SK-N-SH treated with all-trans-retinoic acid at 6 μM for 48 hours (cell line): ENCODE data around the gene CHRM2.

Source experiments
- BACH2 ChIP-seq: fragments of 250-450 bp; sonication (Bioruptor Pico); IDR thresholded peaks from 2 replicates; pipeline ENCODE4 v1.9.0; 2021; ENCODE audit warnings: mild to moderate bottlenecking, borderline replicate concordance
- CSRNP3 ChIP-seq: fragments of 250-450 bp; sonication (Bioruptor Pico); IDR thresholded peaks from 2 replicates; pipeline ENCODE4 v1.5.1; 2021; ENCODE audit warnings: mild to moderate bottlenecking, moderate library complexity
- ISL1 ChIP-seq: fragments of 250-450 bp; sonication (Bioruptor Pico); IDR thresholded peaks from 2 replicates; pipeline ENCODE4 v2.1.2; 2022; ENCODE audit warnings: mild to moderate bottlenecking, moderate library complexity
- PATZ1 ChIP-seq: fragments of 250-450 bp; sonication (Bioruptor Pico); IDR thresholded peaks from 2 replicates; pipeline ENCODE4 v1.8.0; 2020; ENCODE audit warnings: mild to moderate bottlenecking, moderate library complexity, borderline replicate concordance
- POU6F1 ChIP-seq: fragments of 250-450 bp; sonication (Bioruptor Pico); IDR thresholded peaks from 2 replicates; pipeline ENCODE4 v1.8.0; 2021; ENCODE audit warnings: low read depth, mild to moderate bottlenecking, moderate library complexity, borderline replicate concordance
- TCF4 ChIP-seq: fragments of 250-450 bp; sonication (Bioruptor Pico); IDR thresholded peaks from 2 replicates; pipeline ENCODE4 v1.8.0; 2021; ENCODE audit warnings: mild to moderate bottlenecking, moderate library complexity, borderline replicate concordance
- ZFP3 ChIP-seq: fragments of 250-450 bp; sonication (Bioruptor Pico); IDR thresholded peaks from 2 replicates; pipeline ENCODE4 v1.5.0; 2020; ENCODE audit warnings: mild to moderate bottlenecking, moderate library complexity
- ZNF70 ChIP-seq: fragments of 450-650 bp; formaldehyde crosslinking; IDR thresholded peaks from 2 replicates; pipeline ENCODE4 v1.5.0; 2020; ENCODE audit warnings: mild to moderate bottlenecking, moderate library complexity
- ZNF8 ChIP-seq: fragments of 450-650 bp; formaldehyde crosslinking; IDR thresholded peaks from 2 replicates; pipeline ENCODE4 v1.5.0; 2020; ENCODE audit warnings: mild to moderate bottlenecking, moderate library complexity

GRCh38 chr7:137045573-137045972 lies 177.1 kb downstream of the CHRM2 start:
- TF ChIP-seq ZNF8 (CRISPR knock-in tag) (no peak), CSRNP3 (CRISPR knock-in tag) (no peak), ISL1 (CRISPR knock-in tag) (no peak), PATZ1 (CRISPR knock-in tag) (no peak), BACH2 (no peak), ZFP3 (no peak), POU6F1 (CRISPR knock-in tag) (no peak), TCF4 (CRISPR knock-in tag) (no peak), ZNF70 (CRISPR knock-in tag) (no peak)
